ENCODE data around the gene FERMT3. TPM values are rescaled to one million over a fixed set of nuclear protein-coding genes. Genes with fewer than 3 reads are reported as not detected.
A peak's percentile ranks its signal among the peaks of the same experiment; 100 is the strongest.

FERMT3 gene
- total and polyA plus RNA-seq, 2 of the 13 experiments (the other 11 are each of a cell fraction or from before 2014, with no cell fraction given): 0.29 TPM; not detected in 1

DNA sequence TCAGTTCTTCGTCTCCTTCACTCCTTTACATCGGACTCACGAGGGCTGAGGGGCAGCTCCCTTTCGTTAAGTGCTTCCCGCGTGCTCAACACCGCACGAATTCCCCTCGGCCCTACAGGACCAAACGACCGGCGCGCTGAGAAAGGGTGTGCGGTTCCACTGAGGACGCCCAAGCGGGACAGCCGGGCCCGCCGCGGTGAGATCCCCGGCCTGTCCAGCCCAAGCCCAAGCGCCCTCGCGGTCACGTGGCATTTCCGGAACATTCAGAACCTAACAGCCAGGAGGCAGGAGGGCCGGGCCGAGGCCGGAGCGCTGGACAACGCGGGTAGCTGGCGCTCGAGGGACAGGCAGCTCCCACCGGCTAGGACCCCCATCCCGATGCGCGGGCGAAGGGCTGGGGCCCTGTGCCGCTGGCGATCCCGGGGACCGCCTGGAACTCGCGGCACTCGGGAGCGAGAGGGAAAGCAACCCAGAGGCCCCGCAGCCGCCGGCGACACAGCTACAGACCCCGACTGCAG lies 21.3 kb upstream of the FERMT3 start (continued):
- TF ChIP-seq, protein P1, sequence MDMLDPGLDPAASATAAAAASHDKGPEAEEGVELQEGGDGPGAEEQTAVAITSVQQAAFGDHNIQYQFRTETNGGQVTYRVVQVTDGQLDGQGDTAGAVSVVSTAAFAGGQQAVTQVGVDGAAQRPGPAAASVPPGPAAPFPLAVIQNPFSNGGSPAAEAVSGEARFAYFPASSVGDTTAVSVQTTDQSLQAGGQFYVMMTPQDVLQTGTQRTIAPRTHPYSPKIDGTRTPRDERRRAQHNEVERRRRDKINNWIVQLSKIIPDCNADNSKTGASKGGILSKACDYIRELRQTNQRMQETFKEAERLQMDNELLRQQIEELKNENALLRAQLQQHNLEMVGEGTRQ (IDR thresholded peaks at IDR 0.05; ENCODE audit: low read depth, low read length): peak; percentile 61; the same call in 1 of the 2 replicates
- TF ChIP-seq, protein P1 (CRISPR knock-in tag; IDR thresholded peaks at IDR 0.05; ENCODE audit: borderline replicate concordance): peak; percentile 94
- peak; percentile 35; the same call in 1 of the 2 replicates for TF ChIP-seq SIX1 (CRISPR knock-in tag; IDR thresholded peaks at IDR 0.05; ENCODE audit: borderline replicate concordance)
- peak; percentile 85 for TF ChIP-seq MEF2D (CRISPR knock-in tag; IDR thresholded peaks at IDR 0.05)
- TF ChIP-seq ZNF530 (CRISPR knock-in tag; IDR thresholded peaks at IDR 0.05; ENCODE audit: low read depth): peak; percentile 90; the same call in 1 of the 2 replicates
- TF ChIP-seq, protein P2, sequence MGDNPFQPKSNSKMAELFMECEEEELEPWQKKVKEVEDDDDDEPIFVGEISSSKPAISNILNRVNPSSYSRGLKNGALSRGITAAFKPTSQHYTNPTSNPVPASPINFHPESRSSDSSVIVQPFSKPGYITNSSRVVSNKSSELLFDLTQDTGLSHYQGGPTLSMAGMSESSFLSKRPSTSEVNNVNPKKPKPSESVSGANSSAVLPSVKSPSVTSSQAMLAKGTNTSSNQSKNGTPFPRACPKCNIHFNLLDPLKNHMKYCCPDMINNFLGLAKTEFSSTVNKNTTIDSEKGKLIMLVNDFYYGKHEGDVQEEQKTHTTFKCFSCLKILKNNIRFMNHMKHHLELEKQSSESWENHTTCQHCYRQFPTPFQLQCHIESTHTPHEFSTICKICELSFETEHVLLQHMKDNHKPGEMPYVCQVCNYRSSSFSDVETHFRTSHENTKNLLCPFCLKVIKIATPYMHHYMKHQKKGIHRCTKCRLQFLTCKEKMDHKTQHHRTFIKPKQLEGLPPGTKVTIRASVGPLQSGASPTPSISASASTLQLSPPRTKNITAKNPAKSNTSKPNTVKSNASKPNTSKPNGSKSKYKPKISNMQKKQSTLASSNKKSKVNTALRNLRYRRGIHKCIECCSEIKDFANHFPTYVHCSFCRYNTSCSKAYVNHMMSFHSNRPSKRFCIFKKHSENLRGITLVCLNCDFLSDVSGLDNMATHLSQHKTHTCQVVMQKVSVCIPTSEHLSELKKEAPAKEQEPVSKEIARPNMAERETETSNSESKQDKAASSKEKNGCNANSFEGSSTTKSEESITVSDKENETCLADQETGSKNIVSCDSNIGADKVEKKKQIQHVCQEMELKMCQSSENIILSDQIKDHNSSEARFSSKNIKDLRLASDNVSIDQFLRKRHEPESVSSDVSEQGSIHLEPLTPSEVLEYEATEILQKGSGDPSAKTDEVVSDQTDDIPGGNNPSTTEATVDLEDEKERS (CRISPR knock-in tag; IDR thresholded peaks at IDR 0.05): peak; percentile 72; the same call in 1 of the 2 replicates
- peak; percentile 31 for TF ChIP-seq TAF15 (IDR thresholded peaks at IDR 0.05; ENCODE audit: low read depth, low read length, poor library complexity, severe bottlenecking)
- peak; percentile 97 for TF ChIP-seq HOXA5 (CRISPR knock-in tag; IDR thresholded peaks at IDR 0.05)
- no peak for TF ChIP-seq ISX (CRISPR knock-in tag; conservative IDR thresholded peaks at IDR 0.05)
- no peak for TF ChIP-seq CEBPG (CRISPR knock-in tag; IDR thresholded peaks at IDR 0.05)
- TF ChIP-seq, protein P3, sequence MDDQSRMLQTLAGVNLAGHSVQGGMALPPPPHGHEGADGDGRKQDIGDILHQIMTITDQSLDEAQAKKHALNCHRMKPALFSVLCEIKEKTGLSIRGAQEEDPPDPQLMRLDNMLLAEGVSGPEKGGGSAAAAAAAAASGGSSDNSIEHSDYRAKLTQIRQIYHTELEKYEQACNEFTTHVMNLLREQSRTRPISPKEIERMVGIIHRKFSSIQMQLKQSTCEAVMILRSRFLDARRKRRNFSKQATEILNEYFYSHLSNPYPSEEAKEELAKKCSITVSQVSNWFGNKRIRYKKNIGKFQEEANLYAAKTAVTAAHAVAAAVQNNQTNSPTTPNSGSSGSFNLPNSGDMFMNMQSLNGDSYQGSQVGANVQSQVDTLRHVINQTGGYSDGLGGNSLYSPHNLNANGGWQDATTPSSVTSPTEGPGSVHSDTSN (CRISPR knock-in tag; IDR thresholded peaks at IDR 0.05; ENCODE audit: borderline replicate concordance): no peak
- peak; percentile 85 for TF ChIP-seq ZSCAN22 (CRISPR knock-in tag; IDR thresholded peaks at IDR 0.05)
- TF ChIP-seq, protein P4, sequence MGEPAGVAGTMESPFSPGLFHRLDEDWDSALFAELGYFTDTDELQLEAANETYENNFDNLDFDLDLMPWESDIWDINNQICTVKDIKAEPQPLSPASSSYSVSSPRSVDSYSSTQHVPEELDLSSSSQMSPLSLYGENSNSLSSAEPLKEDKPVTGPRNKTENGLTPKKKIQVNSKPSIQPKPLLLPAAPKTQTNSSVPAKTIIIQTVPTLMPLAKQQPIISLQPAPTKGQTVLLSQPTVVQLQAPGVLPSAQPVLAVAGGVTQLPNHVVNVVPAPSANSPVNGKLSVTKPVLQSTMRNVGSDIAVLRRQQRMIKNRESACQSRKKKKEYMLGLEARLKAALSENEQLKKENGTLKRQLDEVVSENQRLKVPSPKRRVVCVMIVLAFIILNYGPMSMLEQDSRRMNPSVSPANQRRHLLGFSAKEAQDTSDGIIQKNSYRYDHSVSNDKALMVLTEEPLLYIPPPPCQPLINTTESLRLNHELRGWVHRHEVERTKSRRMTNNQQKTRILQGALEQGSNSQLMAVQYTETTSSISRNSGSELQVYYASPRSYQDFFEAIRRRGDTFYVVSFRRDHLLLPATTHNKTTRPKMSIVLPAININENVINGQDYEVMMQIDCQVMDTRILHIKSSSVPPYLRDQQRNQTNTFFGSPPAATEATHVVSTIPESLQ (CRISPR knock-in tag; conservative IDR thresholded peaks at IDR 0.05): no peak
- TF ChIP-seq ZNF549 (CRISPR knock-in tag; IDR thresholded peaks at IDR 0.05): no peak
- TF ChIP-seq HNRNPUL1 (IDR thresholded peaks at IDR 0.05; ENCODE audit: low read depth, low read length): no peak
- TF ChIP-seq ZNF121 (CRISPR knock-in tag; IDR thresholded peaks at IDR 0.05): peak; percentile 80; the same call in 1 of the 2 replicates
- TF ChIP-seq TAF1 (CRISPR knock-in tag; IDR thresholded peaks at IDR 0.05): peak; percentile 91
- no peak for TF ChIP-seq ZNF644 (CRISPR knock-in tag; IDR thresholded peaks at IDR 0.05; ENCODE audit: low read depth)
- peak; percentile 71; the same call in 1 of the 2 replicates for TF ChIP-seq ZNF317 (CRISPR knock-in tag; IDR thresholded peaks at IDR 0.05)
- peak; percentile 86; the same call in 1 of the 2 replicates for TF ChIP-seq MTF1 (CRISPR knock-in tag; IDR thresholded peaks at IDR 0.05)
- TF ChIP-seq, protein P5, sequence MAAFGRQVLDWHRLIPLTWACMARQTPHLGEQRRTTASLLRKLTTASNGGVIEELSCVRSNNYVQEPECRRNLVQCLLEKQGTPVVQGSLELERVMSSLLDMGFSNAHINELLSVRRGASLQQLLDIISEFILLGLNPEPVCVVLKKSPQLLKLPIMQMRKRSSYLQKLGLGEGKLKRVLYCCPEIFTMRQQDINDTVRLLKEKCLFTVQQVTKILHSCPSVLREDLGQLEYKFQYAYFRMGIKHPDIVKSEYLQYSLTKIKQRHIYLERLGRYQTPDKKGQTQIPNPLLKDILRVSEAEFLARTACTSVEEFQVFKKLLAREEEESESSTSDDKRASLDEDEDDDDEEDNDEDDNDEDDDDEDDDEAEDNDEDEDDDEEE (CRISPR knock-in tag; IDR thresholded peaks at IDR 0.05): peak; percentile 99
